GM21360 (cell line): ENCODE measurements around the gene C1GALT1.
"Not testable (repeated sequence)": the region's sequence is repeated elsewhere in the genome, so short reads cannot be mapped to it uniquely, and the experiment has no call there.

Experiments used
- ATAC-seq: cut with Tn5 transposase; IDR thresholded peaks from one replicate; pipeline ENCODE4 v1.9.1; 2021; ENCODE audit warnings: mild to moderate bottlenecking, moderate library complexity; ENCODE audit not compliant: unreplicated experiment

Gene C1GALT1

DNA sequence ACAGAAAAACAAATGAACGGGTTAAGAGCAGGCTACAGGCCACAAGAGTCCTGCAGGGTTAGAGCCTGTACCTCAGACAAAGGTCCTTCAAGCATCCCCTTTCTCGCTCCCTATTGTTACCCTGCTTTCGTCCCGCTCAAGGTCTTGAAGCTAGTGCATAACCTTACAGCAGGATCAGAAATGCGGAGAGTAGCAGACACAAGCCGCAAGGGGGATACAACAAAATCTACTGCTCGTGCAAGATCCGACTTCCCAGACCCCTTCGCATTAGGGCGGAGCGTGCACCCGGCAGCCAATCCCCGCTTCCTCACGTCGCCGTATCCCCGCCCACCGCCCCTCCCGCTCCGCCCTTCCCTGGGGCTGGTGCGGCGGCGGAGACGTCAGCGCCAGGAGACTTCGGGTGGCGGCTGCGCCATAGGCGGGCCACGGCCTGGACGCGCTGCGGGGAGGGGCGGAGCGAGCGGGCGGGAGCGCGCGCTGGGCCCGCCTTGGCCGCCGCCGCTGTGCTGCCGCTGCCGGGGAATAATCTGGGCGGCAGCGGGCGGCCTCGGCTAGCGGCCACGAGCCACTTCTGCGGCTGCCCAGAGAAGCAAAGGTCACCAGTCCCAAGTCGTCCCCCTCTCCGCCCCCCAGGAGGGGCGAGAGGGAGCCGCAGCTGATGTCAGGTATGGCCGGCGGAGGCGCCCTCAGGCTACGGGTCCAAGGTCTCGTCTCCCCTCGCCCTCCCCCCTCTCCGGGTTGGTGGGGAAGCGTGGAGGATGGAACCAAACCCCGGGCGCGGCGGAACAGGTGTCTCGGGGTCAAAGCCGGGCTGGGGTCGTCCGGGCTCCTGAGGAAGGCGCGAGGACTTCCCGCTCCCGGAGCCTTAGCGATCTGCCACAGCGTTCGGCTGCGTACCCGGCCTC, at the start of gene C1GALT1:
Gene C1GALT1 (plus strand): TSS at position 389 of the 905 bp plus-strand sequence. CDS start 51,776 bp downstream, outside the sequence.
- ATAC-seq: peak; percentile 90

DNA sequence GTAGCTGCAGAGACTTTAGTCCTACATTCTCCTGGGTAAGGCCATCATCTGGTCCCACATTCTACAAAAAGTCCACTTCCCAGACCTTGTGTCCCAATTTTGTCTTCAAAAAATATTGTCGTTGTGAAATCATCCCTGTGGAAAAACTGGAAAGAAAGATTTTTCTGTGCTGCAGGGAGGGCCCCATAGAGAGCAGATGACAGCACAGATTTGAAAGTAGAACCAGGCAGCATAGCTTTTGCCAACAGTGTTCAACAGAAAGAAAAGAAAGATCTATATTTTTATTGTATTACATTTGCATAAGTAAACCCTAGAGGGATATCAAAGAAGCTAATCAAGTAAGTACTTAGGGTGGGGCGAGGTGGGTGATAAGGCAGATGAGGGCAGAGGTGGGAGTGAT, 48.3 kb upstream of the C1GALT1 start:
- ATAC-seq: no peak

DNA sequence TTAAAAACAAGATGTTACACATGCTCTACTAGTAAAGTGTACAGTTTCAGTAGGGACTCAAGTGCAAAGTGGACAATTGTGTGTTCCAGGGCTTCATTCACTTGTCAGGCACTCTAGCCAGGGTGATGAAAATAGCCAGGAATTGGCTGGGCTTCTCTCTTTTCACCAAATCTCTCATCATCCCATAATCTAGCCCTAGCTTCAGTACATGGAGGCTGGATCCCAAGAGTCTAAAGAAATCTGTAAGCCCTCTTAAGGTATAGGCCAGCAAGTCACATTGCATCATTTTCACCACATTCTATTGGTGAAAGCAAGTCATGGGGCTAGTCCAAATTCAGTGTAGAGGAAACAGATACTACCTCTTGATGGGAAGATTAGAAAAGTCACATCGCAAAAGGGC, 47.3 kb upstream of the C1GALT1 start:
- ATAC-seq: no peak

DNA sequence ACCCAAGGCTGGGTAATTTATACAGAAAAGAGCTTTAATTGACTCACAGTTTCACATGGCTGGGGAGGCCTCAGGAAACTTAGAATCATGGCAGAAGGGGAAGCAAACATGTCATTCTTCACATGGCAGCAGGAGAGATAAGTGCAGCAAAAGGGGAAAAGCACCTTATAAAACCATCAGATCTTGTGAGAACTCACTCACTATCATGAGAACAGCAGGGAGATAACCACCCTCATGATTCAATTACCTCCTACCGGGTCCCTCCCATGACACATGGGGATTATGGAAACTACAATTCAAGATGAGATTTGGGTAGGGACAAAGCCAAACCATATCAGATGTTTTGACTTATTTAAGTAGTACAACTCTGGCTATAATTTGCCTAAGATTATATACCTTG, 46.4 kb upstream of the C1GALT1 start:
- ATAC-seq: not testable (repeated sequence)

DNA sequence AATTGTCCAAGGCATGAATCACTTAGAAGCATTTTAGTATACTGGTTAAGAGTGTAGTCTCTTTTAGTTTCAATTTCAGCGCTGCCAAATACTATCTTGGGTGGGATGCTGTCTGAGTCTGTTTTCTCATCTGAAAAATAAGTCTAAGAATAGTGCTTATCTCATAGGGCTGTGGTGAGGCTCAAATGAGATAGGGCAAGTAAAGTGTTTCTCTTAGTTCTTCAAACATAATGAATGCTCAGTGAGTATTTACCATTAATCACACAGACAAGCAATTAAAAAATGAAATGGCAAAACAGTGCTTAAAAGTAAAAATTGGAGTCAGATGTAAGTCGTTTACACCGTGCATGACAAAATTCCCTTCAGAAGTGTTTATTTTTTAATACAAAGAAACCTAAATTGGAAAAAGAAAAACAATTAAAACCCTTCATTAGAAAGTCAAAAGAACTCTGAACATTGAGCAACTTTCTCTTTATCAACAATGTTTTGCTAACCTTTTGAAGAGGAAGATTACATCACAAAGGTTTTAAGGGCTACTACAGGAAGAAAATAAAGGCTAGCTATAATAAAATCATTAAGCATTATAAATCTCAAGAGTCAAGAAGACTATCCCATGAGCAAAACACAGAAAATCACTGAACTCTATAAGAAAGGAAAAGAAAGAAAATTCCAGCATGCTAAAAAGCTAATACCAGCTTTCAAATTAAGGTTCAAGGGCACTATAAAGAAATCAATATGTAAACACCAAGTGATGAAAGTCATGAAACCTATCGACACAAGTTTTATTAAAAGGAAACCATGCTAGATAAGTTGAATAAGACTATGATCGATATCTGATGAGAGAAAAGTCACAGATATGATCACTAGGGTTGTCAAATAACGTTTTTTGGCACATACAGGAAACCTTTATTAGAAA, 45.6 kb upstream of the C1GALT1 start:
- ATAC-seq: no peak

DNA sequence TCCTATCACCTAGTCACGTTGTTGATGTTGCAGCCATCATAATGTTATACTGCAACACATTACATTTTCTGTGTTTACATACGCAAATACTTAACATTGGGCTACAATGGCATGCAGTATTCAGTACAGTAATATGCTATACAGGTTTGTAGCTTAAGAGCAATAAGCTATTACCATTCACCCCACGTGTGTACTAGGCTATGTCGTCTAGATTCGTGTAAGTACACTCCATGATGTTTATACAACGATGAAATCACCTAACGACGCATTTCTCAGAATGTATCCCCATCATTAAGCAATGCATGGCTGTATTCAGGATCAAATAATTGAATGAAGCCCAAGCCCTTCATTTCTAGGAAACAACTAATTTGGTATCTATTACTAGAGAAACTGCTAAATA, 43.4 kb upstream of the C1GALT1 start:
- ATAC-seq: no peak

DNA sequence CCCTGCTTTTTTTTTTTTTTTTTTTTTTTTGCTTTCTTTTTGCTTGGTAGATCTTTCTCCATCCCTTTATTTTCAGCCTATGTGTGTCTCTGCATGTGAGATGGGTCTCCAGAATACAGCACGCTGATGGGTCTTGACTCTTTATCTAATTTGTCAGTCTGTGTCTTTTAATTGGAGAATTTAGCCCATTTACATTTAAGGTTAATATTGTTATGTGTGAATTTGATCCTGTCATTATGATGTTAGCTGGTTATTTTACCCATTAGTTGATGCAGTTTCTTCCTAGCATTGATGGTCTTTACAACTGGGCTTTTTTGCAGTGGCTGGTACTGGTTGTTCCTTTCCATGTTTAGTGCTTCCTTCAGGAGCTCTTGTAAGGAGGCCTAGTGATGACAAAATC, 38.9 kb upstream of the C1GALT1 start:
- not testable (repeated sequence) for ATAC-seq

DNA sequence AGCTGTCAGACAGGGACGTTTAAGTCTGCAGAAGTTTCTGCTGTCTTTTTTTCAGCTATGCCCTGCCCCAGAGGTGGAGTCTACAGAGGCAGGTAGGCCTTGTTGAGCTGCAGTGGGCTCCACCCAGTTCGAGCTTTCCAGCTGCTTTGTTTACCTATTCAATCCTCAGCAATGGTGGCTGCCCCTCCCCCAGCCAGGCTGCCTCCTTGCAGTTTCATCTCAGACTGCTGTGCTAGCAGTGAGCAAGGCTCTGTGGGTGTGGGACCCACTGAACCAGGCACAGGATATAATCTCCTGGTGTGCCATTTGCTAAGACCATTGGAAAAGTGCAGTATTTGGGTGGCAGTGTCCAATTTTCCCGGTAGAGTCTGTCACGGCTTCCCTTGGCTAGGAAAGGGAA, 37.2 kb upstream of the C1GALT1 start:
- not testable (repeated sequence) for ATAC-seq

DNA sequence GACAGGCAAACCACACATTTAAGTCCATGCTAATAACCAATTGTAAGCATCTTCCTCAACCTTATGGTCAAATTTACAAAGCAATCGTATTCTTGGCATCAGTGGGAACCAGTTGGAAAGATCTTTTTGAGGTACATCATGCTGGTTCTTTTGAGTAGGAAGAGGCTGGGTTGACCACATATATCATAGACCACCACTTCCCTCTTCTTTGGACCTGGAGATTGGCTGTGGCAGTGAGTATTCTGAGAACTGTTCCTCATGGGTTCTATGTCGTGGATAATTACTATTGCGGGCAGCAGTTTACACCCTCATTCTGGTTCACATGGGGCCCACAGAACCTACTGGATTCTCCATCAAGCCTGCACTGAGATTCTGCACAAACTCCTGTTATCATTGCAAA, 35.5 kb upstream of the C1GALT1 start:
- no peak for ATAC-seq

DNA sequence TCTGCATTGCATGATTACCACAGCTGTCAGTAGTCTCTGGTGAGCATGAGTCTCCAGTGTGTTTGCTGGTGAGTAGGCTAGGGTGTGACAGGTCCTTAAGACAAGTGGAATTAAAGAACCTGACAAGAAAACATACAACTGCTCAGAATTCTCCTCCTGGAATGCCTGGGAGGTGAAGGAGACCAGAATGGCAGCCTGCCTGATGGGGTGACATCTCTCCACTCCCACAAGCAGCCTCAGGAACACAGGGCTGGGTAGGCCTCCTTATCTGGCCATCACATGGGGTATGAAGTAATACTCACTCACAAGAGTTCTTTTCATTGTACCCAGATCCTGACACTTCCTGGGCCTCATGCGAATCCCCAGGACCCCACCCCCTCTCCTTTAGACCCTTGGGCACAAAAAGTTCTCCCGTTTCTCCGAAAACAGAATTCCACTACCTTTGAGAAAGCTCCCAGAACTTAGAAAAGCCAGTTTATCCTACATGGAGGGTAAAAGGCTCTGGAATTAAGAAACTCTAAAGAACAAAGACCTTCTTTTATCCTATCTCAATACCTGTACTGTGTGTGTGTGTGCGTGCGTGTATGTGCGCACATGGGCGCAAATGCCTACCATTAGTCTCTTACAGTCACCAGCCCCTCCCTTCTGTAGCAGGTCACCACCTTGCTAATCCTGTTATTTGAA, 33.4 kb upstream of the C1GALT1 start:
- ATAC-seq: no peak

DNA sequence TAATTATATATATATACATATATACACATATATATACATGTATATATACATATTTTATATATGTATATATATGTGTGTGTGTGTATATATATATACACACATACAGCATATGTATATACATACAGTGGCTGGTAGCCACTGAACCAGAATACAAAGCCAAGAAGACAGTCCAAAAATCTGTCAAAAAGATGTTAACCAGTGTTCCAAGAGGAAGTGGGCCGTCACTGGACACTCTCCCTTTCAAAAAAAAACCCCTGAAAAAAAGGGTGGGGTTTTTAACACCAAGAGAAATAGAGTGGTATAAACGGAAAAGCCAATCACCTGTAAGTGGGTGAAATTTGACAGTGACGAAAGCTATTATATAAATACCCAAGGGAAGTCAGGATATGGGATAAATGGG, 31.1 kb upstream of the C1GALT1 start:
- no peak for ATAC-seq

DNA sequence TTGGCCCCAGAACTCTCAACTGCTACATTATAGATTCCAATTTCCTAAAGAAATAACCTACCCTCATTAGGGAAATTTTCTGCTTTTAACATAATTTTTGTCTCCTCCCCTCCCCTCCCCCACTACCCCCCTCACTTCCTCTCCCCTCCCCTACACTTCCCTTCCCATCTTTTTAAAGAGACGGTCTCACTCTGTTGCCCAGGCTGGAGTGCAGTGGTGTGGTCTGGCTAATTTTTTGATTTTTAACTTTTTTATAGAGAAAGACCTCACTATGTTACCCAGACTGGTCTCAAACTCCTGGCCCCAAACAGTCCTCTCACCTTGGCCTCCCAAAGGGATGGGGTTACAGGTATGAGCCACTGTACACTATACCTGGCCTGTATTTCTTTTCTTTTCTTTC, 30.5 kb upstream of the C1GALT1 start:
- ATAC-seq: no peak

DNA sequence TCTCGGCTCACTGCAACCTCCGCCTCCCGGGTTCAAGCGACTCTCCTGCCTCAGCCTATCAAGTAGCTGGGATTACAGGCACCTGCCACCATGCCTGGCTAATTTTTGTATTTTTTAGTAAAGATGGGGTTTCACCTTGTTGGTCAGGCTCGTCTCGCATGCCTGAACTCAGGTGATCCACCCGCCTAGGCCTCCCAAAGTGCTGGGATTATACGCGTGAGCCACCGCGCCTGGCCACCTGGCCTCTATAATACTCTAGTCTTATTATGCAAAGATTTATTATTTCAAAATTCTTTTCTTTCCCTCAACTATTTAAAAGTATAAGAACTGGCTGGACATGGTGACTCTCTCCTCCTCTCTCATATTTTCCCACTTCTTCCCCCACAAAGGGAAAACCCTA, 30.0 kb upstream of the C1GALT1 start:
- ATAC-seq: no peak

DNA sequence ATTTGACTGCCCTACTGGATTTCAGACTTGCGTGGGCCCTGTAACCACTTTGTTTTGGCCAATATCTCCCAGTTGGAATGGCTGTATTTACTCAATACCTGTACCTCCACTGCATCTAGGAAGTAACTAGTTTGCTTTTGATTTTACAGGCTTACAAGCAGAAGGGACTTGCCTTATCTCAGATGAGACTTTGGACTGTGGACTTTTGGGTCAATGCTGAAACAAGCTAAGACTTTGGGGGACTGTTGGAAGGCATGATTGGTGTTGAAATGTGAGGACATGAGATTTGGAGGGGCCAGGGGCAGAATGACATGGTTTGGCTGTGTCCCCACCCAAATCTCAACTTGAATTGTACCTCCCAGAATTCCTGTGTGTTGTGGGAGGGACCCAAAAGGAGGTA, 28.0 kb upstream of the C1GALT1 start:
- not testable (repeated sequence) for ATAC-seq

DNA sequence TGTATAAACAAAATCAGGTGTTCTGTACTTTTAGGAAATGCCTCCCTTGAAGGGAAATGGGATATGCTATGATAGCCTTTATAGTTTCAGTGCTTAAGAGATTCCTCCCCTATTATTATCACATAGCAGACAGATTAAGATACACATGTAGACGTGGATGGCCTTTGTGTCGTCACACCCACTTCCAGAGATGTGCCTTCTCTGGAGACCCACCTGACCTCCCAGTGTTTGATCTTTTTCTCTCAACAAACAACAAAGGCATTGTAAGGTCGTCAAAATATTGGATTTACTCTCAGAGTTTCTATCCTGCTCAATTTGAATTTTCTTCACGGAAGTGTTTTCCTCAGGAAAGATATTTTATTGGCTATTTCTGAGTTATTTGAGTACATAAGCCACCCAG, 25.7 kb upstream of the C1GALT1 start:
- no peak for ATAC-seq

DNA sequence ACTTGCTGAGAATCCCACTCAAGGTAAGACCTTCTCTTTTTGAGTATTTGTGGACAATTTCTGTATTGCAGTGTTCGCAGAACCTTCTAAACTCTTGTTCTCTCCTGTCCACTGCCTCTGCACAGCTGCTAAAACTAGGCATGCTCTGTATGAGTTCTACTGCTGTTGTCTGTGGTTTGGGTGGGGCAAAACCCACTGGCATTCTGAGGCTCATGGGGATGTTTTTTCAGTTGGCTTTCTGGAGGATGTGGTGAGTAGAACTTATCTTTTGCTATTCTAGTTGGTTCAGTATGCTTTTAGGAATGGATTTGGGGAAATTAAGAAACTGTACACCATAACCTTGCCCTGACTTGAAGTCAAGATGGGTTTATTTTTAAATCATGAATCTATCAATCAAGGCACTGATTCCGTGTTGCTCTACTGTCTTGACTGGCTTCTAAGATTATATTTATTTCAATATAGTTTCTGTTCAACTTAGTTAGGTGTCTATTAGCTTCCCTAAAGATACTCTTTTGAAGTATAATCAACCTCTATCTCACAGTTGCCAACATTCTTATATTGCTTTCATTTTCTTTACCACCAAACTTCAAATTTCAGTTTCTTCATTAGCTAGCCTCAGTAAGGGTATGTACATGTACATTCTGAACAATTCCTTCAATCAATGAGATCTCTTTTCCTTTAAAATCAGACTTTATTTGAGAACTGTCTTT, 25.0 kb upstream of the C1GALT1 start:
- peak; percentile 71 for ATAC-seq

DNA sequence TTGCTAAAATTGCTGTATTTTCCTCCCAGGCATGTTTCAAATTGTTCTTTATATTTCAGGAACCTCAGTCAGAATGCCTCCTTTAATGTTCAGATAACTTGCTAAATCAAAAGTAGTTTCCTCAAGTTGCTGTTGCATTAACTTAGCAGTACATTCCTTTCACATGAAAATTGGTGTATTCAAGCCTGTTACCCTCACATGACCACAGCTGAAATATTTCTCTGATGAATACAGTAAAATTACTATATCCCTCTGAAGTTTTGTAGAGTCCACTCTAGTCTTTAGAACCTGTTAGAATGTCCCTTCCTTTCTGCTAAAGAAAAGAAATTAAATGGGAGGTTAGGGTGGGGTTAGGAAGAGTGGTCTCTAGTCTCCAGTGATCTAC, 24.5 kb upstream of the C1GALT1 start:
- no peak for ATAC-seq

DNA sequence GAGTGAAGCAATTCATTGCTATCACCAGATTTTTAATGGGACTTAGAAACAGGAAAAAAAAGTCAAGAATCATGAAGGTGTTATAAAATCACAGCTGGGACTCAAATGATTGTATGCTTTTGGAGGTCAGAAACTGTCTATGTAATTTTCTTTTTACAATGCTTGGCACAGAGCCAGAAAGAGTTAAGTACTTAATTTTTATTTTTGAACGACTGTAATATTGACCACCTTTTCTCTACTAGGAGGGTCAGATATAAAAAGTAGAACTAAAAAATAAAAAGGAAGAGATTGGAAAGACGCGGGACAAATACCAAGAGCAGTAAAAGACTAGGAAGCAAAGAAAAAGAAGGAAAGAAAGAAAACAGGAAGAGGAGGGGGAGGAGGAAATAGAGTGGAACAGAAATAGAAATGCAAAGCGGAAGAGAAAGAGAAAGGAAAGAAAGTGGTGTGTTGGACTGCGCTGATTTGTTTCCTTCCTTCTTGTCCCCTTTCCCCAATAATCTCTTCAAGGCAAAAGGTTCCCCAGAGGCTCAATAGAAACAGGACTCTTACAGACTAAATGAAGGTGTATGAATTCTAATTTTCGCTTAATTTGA, 23.2 kb upstream of the C1GALT1 start:
- ATAC-seq: no peak

DNA sequence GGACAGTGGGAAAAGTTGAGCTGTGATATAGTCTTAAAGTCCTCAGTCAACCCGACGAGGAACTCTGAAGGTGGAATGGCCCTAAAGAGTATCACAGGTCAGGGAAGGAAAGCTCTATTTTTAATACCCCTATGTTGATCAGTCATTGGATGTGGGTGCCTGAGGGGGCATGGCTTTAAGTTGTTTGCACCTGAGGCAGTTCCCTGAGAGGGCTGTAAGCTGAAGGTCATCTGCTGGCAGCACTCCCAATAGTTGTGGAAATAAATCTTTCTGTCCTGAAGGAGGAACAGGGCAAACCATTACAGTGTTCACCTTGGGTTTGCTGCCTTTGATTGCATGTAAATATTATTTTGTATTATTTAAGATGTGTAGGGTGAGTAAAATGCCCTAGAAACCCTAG, 17.8 kb upstream of the C1GALT1 start:
- no peak for ATAC-seq

DNA sequence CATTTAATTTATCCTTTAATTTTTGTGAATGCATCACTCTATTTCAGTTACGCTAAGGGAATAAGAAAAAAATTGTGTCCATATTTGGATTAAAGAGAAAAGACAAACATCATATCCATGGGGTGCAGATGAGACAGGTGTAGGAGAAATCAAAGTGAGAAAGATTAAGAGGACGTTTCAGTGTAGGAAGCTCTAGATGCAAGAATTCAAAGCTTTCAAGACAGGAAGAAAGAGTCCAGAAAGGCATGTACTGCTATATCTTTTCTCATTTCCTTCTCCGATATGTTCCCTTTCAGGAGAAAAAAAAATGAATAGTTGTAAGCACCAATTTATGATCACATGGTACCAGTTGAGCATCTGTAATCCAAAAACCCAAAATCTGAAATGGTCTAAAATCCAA, 17.0 kb upstream of the C1GALT1 start:
- no peak for ATAC-seq
